SIG-M5 (cell line): ENCODE measurements around the gene METTL25B.

Experiments used
- DNase-seq: peaks from one replicate; lab custom pipeline; 2025; lab: John Stamatoyannopoulos, UW

Gene METTL25B

DNA sequence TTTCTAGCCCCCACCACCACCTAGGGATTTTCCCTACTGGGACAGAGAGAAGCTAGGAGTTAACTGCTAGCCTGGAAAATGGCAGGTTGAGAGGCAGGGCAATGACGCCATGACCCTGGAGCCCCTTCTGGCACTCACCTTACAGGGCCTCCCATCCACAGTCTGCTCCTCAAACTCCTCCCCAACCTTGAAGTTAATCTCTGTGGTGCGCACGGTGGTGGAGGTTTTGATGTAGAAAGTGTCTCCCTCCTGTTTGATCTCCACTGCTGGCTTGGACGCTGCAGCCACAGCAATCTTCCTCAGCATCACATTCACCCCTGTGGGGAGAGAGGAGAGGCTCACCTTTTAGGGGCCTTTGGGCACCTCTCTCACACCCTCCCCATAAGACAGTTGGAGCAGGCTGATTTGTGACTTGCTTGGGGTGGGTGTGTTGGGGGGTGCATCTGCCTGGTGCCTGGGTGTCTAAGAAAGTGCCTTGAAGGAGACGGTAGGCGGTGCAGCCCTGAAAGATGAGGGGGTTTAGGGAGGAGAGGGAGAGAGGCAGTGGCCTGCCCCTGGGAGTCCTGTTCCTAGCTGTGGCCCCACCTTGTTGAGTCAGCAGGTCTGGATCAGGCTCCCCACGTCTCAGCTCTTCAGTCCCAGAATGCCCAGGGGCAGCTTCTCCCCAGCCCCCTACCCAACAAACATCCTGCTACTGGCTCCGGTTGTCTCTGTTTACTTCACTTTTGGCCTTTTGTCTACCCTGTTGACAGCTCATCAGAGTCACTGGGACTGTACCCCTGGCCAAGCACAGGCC, 27.3 kb upstream of the METTL25B start:
- no peak for DNase-seq

DNA sequence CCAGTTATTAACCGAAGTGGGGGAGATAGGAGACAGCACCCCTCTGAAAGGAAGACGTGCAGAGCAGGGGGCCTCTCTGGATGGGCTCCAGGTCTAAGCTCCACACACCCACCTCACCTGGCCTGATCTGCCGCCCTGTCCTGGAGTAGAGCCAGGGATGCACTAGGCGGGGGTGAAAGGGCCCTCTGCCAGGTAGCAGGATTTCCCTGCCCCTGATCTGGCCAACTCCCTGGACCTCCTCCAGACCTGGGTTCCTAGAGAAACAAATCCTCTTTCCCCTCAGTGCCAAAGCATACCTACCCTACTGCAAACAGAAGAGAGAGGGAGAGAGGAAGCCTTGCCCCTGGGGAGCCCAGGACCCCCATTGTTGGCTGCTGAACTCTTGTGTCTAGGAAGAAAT, 24.9 kb upstream of the METTL25B start:
- DNase-seq = no peak

DNA sequence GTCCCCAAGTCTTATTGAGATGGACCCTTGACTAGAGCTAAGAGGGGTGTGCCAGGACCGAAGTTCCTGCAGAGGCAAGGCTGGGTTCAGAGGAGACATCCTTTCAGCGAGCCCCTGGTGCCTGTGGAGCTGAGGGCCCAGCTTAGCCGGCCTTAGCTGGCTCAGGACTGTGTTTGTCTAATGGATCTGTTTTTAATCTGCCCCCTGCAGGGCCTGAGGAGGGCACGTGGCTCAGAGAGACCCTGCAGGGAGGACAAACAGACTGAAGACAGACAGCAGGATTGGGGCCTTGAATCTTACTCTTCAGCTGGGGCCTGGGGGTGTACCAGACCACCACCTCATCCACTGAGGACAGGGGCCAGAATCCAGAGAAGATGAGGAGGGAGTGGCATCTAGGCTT, 24.5 kb upstream of the METTL25B start:
- no peak for DNase-seq

GRCh38 chr1:156704166-156704711, 24.0 kb upstream of the METTL25B start:
- DNase-seq = no peak

GRCh38 chr1:156704930-156705320, 23.3 kb upstream of the METTL25B start:
- no peak for DNase-seq

DNA sequence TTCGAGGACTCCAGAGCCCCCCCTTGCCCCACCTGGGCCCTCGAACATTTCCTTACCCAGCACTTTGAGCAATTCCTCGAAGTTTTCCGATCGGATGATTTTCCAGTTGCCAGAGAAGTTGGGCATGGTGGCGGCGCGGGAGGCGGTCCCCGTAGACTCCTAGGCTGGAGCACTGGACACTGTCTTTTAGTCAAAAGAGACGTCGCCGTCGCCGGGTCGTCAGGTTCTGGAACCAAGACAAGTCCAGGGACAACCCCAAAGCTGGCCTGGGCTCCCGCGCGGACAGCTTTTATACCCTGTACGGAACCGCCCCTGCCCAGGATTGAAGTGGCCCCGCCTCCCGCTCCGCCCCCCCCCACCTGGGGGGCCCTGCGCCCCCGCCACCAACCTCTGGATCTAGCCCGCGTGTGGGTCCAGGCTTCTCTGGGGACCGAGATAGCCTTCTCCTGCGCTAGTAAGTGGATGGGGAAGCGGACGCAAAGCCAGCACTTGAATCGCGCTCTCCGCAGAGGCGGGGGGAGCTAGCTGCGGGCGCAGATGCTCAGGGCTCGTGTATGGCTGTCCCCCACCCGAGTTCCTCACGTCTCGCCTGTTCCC, 22.9 kb upstream of the METTL25B start, which contains the start of gene CRABP2:
Gene CRABP2 (minus strand): TSS at position 263 of the 597 bp plus-strand sequence. CDS start 137 bp downstream, at position 126.
- DNase-seq = no peak

- no peak for DNase-seq
Observed at GRCh38 chr1:156705918-156706656, 22.2 kb upstream of the METTL25B start.

DNA sequence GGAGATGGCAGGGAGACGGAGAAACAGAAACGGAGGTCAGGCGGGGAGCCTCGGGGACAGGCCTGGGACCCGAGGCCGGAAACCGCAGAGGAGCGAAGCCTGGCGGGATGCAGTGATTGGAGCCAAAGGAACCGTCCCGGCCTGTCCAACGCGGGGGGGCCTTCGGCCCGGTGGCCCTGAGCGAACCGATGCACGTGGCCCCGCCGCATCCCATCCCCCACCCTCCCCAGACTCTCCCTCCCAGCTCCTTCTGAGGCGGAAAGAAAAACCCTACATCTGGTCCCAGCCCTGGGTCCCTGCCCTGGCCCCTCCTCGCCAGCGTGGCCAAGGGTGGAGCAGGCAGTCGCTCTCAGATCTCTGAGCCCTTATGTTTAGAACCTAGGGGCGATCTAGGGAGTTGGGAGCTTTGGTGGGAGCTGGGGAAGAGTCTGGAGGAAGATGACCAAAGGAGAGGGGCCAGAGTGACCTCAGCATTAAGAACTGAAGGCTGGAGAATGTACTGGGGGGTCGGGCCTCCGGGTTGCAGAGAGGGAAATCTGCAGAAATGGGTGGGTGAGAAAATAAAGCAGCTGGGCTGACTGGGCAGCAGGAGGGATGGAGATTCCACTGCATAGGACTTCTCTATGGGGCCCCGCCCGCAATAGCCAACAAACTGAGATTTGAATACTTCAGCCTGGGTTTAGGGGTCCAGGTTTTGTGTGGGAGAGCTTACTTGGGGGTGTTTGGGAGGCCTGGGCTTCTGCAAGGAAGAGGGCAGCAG, 21.4 kb upstream of the METTL25B start:
- DNase-seq = no peak

DNA sequence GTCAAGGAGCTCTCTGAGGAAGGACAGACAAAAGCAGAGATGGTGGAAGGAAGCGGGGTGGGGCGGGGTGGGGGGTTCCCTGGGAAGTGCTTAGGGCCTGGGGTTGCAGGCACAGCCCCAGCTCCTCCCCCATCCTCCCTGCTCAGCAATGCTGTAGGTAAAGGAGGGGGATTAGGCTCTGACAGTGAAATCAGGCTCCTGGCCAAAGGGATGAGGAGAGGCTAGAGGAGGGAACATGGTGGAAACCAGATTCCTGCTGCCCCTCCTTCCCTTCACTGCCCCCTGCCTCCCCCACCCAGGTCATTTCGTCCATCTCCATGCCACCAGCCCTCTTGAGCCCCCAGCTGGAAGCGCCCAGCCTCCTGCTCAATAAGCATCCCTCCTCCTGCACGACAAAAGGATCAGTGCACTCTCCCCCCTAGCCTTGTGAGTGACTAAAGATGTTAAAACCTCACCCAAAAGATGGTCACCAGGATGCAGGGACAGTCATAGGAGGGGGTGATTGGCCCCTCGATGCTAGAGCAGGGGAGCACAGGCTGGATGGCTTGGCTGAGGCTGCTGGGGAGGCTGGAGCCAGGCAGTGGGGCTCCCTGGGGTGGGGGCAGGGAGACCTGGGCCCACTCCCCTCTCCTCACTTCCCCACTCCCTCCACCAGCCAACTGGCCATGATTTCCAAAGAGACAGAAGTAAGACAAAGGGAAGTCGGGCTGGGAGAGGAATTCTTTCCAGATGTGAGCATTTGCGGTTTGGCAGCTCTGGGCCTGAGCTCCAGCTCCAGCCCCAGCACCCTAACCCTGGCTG, 20.7 kb upstream of the METTL25B start:
- DNase-seq = no peak

DNA sequence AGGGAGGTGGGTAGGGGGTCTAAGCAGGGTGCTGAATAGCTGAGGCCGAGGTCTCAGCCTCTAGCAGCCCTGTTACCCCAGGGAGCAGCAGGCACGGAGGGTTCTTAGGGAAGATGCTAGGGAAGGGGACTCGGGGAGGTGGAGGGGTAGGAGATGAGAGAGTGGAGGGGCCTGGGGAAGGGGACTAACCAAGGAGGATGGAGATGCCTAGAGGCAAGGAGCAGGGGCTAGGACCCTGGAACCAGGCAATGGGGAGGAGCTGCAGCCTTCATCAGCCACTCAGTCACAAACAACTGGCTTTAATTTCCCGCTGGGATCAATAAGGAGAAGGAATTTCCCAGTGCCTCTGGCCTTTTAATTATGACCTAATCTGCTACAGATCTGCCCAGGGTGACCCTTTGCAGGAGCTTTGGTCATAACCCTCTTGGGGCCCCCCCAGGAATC, 20.0 kb upstream of the METTL25B start:
- DNase-seq = no peak

GRCh38 chr1:156709031-156709430, 19.2 kb upstream of the METTL25B start:
- no peak for DNase-seq

GRCh38 chr1:156709757-156710489, 18.3 kb upstream of the METTL25B start:
- no peak for DNase-seq

- no peak for DNase-seq
Observed at GRCh38 chr1:156711011-156711817, 17.1 kb upstream of the METTL25B start.

- DNase-seq = no peak
Observed at GRCh38 chr1:156712626-156713025, 15.6 kb upstream of the METTL25B start.

DNA sequence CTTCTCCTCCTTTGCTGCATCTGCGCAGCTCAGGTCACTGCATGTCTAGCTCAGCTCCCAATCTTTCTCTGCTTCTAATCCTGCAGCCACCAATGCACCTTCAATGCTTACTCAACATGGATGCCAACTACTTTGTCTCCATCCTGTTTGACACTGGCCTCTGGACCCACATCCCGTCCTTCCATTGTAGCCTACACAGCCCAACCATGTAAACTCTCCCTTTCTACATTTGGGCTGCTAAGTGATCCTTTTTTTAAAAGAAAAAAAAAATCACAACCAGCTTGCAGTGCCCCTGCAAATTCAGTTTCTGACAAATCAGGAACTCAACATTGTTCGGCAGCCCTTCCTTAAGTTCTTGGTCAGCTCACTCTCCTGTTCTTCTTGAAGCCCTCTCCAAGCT, 13.4 kb upstream of the METTL25B start:
- DNase-seq = no peak

DNA sequence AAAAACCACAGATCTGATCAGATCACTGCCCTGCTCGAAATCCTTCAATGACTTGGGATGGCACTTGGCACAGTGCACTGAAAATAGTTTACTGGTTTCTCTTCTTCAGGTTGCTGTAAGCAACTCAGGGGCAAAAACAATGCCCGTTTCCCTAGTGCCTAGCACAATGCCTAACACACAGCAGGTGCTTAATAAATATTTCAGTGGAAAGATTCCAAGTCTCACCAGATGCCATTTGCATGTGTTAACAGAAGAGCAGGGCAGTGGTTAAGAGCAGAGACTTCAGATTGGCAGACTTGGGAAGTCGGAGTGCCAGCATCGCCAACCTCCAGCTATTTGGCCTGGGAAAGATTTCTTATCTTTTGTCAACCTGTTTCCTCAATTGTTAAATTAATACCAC, 10.9 kb upstream of the METTL25B start:
- DNase-seq = no peak

DNA sequence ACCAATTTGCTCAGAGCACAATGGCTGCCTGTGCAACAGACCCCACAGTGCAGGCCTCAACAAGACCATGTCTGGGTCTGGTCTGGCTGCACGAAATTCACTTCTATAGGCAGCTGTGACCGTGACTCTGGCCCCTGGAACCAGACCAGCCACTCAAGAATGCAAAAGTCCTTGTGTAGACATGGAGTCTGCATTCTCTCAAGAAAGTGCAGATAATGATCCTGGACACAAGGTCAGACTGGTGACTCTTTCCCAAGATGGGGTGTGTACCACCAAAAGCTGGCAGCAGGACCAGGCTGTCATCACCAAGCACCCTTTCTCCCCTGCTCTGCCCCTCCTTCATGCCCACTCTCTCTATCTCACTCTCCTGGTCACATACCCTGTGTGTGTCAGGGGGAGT, 7.1 kb upstream of the METTL25B start:
- no peak for DNase-seq

- DNase-seq = no peak
Observed at GRCh38 chr1:156721535-156721934, 6.7 kb upstream of the METTL25B start.

- DNase-seq = peak; percentile 88
Observed at GRCh38 chr1:156725683-156726280, 2.5 kb upstream of the METTL25B start.
